Glutamatergic neuron (in vitro differentiated cells): ENCODE results near the gene PCGF3. TPM values are rescaled to one million over a fixed set of nuclear protein-coding genes. Genes with fewer than 3 reads are reported as not detected.
"Not testable (repeated sequence)": the region's sequence is repeated elsewhere in the genome, so short reads cannot be mapped to it uniquely, and the experiment has no call there.

Source experiments
- DNase-seq: peaks from one replicate; pipeline ENCODE4 v3.0.0; 2022
- H3K27ac Mint-ChIP-seq: one replicate; pipeline ENCODE4 v1.8.0; 2020; ENCODE audit warnings: mild to moderate bottlenecking, mixed read lengths, inconsistent platforms; ENCODE audit not compliant: unreplicated experiment
- H3K27me3 Mint-ChIP-seq: one replicate; pipeline ENCODE4 v1.8.0; 2020; ENCODE audit warnings: mild to moderate bottlenecking, moderate library complexity, mixed read lengths, inconsistent platforms; ENCODE audit not compliant: unreplicated experiment
- H3K36me3 Mint-ChIP-seq: one replicate; pipeline ENCODE4 v1.8.0; 2020; ENCODE audit warnings: mild to moderate bottlenecking, mixed read lengths, inconsistent platforms; ENCODE audit not compliant: unreplicated experiment
- H3K4me1 Mint-ChIP-seq: one replicate; pipeline ENCODE4 v1.8.0; 2020; ENCODE audit warnings: mild to moderate bottlenecking, low read depth, mixed read lengths, inconsistent platforms; ENCODE audit not compliant: unreplicated experiment
- H3K4me3 Mint-ChIP-seq: one replicate; pipeline ENCODE4 v1.8.0; 2020; ENCODE audit warnings: mild to moderate bottlenecking, mixed read lengths, inconsistent platforms; ENCODE audit not compliant: unreplicated experiment
- H3K9me3 Mint-ChIP-seq: one replicate; pipeline ENCODE4 v1.8.0; 2020; ENCODE audit warnings: mild to moderate bottlenecking, moderate library complexity, mixed read lengths, inconsistent platforms; ENCODE audit not compliant: unreplicated experiment
- total RNA-seq: library from RNA; stranded (reverse); fragmentation: NEBNext Ultra II Directional; extraction: Animal tissue kit (Norgen Biotek cat#: 25700); gene quantifications from one replicate; pipeline ENCODE4 v1.2.1, GENCODE V29; 2021; ENCODE audit not compliant: unreplicated experiment
- TF ChIP-seq, protein P1 (sequence below): fragments of 200-600 bp; sonication (generic); IDR thresholded peaks from one replicate; pipeline ENCODE4 v1.5.0; 2021; ENCODE audit not compliant: partially characterized antibody, unreplicated experiment

Gene PCGF3
- total RNA-seq, 1 donor from 2014 or later = 122 TPM

DNA sequence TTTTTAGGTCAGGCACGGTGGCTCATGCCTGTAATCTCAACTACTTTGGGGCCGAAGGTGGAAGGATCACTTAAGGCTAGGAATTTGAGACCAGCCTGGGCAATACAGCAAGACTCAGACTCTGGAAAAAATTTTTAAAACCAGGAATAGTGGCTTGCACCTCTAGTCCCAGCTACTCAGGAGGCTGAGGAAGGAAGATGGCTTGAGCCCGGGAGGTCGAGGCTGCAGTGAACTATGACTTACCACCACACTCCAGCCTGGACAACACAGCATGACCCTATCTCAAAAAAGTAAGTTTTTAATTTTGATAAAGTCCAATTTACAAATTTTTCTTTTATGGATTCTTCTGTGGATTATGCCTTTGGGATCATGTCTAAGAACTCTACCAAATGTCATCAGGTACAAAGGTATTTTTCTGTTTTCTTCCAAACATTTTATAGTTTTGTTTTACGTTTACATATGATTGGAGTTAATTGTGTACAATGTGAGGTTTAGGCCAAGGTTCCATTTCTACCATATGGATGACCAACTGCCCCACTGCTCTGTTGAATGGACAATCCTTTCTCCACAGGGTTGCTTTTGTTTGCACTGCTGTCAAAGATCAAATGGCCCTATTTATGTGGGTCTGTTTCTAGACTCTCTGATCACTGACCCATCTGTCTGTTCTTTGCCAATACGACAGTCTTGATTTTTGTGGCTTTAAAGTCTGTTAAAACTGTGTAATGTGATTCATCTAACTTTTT lies 72.1 kb downstream of the PCGF3 start:
- H3K4me3 Mint-ChIP-seq = peak overlapping the region; percentile 35

DNA sequence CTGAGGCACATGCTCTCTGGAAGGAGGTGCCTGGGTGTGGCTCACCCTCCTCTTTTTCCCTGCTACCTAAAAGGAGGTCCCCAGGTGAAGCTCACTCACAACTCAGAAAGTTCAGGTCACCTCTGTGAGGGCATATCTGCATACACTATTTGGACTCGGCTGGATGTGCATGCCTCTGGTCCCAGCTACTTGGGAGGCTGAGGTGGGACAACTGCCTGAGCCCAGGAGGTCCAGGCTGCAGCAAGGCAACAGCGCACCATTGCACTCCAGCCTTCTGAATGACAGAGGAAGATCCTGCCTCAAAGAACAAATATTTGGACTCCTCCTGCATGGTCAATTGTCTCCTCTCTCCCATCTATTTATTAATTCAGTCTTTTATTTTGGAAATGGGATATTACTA lies 73.9 kb downstream of the PCGF3 start:
- Mint-ChIP-seq H3K4me3 (peak overlapping the region; percentile 92), H3K36me3 (peaks cover 19% of the 10 kb centered on the region), H3K9me3 (peaks cover 26% of the 10 kb centered on the region), H3K27ac (peak overlapping the region; percentile 95), H3K27me3 (peaks cover 28% of the 10 kb centered on the region), H3K4me1 (peaks cover 23% of the 10 kb centered on the region)
- TF ChIP-seq, protein P1, sequence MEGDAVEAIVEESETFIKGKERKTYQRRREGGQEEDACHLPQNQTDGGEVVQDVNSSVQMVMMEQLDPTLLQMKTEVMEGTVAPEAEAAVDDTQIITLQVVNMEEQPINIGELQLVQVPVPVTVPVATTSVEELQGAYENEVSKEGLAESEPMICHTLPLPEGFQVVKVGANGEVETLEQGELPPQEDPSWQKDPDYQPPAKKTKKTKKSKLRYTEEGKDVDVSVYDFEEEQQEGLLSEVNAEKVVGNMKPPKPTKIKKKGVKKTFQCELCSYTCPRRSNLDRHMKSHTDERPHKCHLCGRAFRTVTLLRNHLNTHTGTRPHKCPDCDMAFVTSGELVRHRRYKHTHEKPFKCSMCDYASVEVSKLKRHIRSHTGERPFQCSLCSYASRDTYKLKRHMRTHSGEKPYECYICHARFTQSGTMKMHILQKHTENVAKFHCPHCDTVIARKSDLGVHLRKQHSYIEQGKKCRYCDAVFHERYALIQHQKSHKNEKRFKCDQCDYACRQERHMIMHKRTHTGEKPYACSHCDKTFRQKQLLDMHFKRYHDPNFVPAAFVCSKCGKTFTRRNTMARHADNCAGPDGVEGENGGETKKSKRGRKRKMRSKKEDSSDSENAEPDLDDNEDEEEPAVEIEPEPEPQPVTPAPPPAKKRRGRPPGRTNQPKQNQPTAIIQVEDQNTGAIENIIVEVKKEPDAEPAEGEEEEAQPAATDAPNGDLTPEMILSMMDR = no peak
- DNase-seq = no peak

More for the DNA sequence above, 72.1 kb downstream of the PCGF3 start:
- TF ChIP-seq, protein P1 = no peak
- Mint-ChIP-seq H3K27ac (peak overlapping the region; percentile 35), H3K4me1 (peaks cover 24% of the 10 kb centered on the region), H3K36me3 (peaks cover 24% of the 10 kb centered on the region), H3K9me3 (peaks cover 23% of the 10 kb centered on the region), H3K27me3 (peaks cover 27% of the 10 kb centered on the region)
- DNase-seq = no peak

DNA sequence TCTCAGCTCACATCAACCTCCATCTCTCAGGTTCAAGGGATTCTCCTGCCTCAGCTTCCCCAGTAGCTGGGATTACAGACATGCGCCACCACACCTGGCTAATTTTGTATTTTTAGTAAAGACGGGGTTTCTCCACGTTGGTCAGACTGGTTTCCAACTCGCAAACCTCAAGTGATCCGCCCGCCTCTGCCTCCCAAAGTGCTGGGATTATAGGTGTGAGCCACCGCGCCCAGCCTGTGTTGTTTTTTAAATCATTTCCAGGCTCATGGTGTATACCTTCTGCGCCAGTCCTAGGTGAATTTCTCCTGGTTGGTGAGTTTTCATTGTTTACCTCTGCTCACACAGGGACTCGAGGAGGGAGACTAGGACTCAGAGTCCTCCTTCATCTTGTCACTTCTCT lies 74.6 kb downstream of the PCGF3 start:
- not testable (repeated sequence) for DNase-seq
- H3K27me3 Mint-ChIP-seq = peaks cover 24% of the 10 kb centered on the region
- peak overlapping the region; percentile 95 for H3K27ac Mint-ChIP-seq
- peaks cover 25% of the 10 kb centered on the region for H3K9me3 Mint-ChIP-seq
- peak overlapping the region; percentile 92 for H3K4me3 Mint-ChIP-seq
- peaks cover 24% of the 10 kb centered on the region for H3K4me1 Mint-ChIP-seq
- H3K36me3 Mint-ChIP-seq = peaks cover 15% of the 10 kb centered on the region

DNA sequence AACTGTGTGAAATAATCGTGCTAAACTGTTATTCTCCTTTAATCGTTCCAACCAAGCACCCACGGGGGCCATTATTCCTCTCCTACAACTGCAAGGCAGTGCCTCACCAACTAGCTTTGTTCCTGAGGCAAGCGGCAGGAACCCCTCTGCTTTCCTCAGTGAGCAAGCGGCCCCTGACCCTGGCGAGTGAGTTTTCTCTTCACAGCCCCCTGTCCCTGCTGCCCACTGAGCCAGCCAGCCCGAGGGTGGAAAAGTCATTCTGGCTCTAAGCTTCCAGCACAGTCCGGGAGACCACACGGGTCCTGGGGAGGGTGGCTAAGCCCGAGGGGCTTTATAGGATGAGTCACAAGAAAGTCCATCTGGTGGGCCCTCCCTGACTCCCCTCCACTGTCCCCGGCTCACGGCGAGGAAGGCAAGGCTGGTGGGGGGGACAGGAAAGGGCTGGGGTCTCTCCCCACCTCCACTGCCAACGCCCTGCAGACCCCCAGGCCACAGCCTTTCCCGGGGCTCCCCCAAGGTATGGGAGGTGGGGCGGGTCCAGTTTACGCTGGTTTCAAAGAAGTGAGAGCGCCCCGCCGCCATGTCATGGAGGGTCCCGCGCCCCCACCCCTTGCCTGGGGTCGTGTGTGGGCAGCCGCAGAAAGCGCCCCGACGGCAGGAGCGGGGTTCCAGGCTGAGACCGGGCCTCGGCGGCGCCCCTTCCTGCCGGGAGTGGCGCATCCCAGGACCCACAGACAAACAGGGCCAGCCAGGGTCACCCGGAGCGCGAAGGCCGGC lies 75.3 kb downstream of the PCGF3 start:
- Mint-ChIP-seq H3K4me1 (peaks cover 25% of the 10 kb centered on the region), H3K9me3 (peaks cover 27% of the 10 kb centered on the region), H3K27ac (peak overlapping the region; percentile 95), H3K4me3 (peak overlapping the region; percentile 92), H3K36me3 (peaks cover 12% of the 10 kb centered on the region), H3K27me3 (peaks cover 24% of the 10 kb centered on the region)
- no peak for DNase-seq
- TF ChIP-seq, protein P1 = no peak

DNA sequence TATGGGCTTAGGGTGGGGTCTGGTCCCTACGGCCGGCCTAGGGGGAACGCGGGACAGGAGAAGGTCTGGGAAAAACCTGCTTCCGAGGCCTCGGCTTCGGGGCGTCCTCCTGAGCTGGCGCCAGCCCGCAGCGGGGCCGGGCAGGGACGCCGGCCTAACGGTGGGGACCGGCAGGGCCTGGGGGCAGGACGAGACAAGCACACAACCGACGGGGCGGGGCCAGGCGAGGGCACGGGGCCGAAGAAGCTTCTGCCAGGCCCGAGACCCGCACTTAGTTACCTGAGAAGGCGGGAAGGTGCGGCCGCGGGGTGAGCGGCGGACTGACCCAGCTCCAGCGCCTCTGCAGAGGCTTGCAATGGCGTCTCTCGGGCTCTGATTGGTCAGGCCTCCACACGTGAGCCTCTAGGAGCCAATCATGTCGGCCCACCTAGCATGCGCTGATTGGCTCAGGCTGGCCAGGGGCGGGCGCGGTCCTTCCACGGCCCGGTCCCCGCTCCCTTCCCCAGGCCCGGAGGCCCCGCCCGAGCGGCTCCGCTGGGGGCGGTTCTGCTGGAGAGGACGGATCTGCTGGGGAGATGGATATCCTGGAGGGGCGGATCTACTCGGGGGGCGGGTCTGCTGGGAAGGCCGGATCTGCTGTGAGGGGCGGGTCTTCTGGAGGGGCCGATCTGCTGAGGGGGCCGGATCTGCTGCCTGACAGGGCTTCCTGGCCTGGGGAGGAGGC lies 76.0 kb downstream of the PCGF3 start:
- Mint-ChIP-seq H3K4me1 (peaks cover 25% of the 10 kb centered on the region), H3K36me3 (peaks cover 10% of the 10 kb centered on the region), H3K9me3 (peaks cover 27% of the 10 kb centered on the region), H3K27ac (peak overlapping the region; percentile 96), H3K27me3 (peaks cover 24% of the 10 kb centered on the region), H3K4me3 (peak overlapping the region; percentile 88)
- DNase-seq = peak; percentile 99
- TF ChIP-seq, protein P1 = no peak
